Measurements from ENCODE around the gene VEZT. TPM values are rescaled to one million over a fixed set of nuclear protein-coding genes. Genes with fewer than 3 reads are reported as not detected.

Gene VEZT
- total and polyA plus RNA-seq, 9 of the 15 experiments (the other 6 are each of a cell fraction or from before 2014, with no cell fraction given): 16.1 to 61.5 (median 32.6) TPM

GRCh38 chr12:95204141-95204866, 13.3 kb upstream of the VEZT start (continued):
- TF ChIP-seq MAZ (CRISPR knock-in tag; conservative IDR thresholded peaks at IDR 0.05 in 1 of 2, IDR thresholded peaks at IDR 0.05 in 1 of 2) (peak; percentile 69 to 84), ZNF512 (tag; IDR thresholded peaks at IDR 0.05) (no peak), ATF7 (IDR thresholded peaks at IDR 0.05) (peak; percentile 83), ZNF175 (CRISPR knock-in tag; IDR thresholded peaks at IDR 0.05; ENCODE audit: low read depth) (peak; percentile 35; the same call in 1 of the 2 replicates), CREB1 (IDR thresholded peaks at IDR 0.05) (peak; percentile 51; the same call in 1 of the 2 replicates), CREB1 (CRISPR knock-in tag; IDR thresholded peaks at IDR 0.05) (peak; percentile 74; the same call in 1 of the 2 replicates), POLR2A (conservative IDR thresholded peaks at IDR 0.05) (peak; percentile 66), EP300 (IDR thresholded peaks at IDR 0.05; ENCODE audit: low read length) (peak; percentile 78), POLR3A (IDR thresholded peaks at IDR 0.05; ENCODE audit: borderline replicate concordance, extremely low read depth, insufficient read depth, insufficient read length) (no peak), ATF3 (IDR thresholded peaks at IDR 0.05) (peak; percentile 95), ATF3 (CRISPR knock-in tag; conservative IDR thresholded peaks at IDR 0.05) (peak; percentile 90), PHTF2 (CRISPR knock-in tag; IDR thresholded peaks at IDR 0.05) (no peak), ZNF316 (IDR thresholded peaks at IDR 0.05) (peak; percentile 84), ZNF212 (CRISPR knock-in tag; IDR thresholded peaks at IDR 0.05) (no peak), ZNF655 (CRISPR knock-in tag; IDR thresholded peaks at IDR 0.05) (no peak), ZBTB5 (IDR thresholded peaks at IDR 0.05) (peak; percentile 95), TBP (optimal IDR thresholded peaks at IDR 0.05; ENCODE audit: low read depth, low read length) (no peak), ZNF584 (CRISPR knock-in tag; IDR thresholded peaks at IDR 0.05; ENCODE audit: low read depth) (no peak), ZNF445 (CRISPR knock-in tag; IDR thresholded peaks at IDR 0.05; ENCODE audit: low read depth) (no peak), ESRRA (IDR thresholded peaks at IDR 0.05; ENCODE audit: borderline replicate concordance, low read depth) (peak; percentile 28; the same call in 1 of the 2 replicates), C11orf30 (IDR thresholded peaks at IDR 0.05; ENCODE audit: low read depth) (peak; percentile 92), STAT5B (CRISPR knock-in tag; IDR thresholded peaks at IDR 0.05) (no peak), CBX5 (IDR thresholded peaks at IDR 0.05; ENCODE audit: borderline replicate concordance, low read depth) (no peak)

Data from K562 (cell line).